Upper lobe of left lung (tissue), 6 donors: Measurements from ENCODE around the gene F11. TPM values are rescaled to one million over a fixed set of nuclear protein-coding genes. Genes with fewer than 3 reads are reported as not detected.
A peak's percentile ranks its signal among the peaks of the same experiment; 100 is the strongest.
"Not testable (repeated sequence)": the region's sequence is repeated elsewhere in the genome, so short reads cannot be mapped to it uniquely, and the experiment has no call there.

Experiments used
- ATAC-seq, 2 donors: fragments of 200-7000 bp; cut with Tn5 transposase; one replicate each; pipeline ENCODE4 v1.9.1; 2022; ENCODE audit warnings: mild to moderate bottlenecking in 2 of 2, moderate library complexity in 2 of 2; ENCODE audit not compliant: low FRiP score in 2 of 2
- DNase-seq, 2 donors: peaks; one replicate each; pipeline ENCODE4 v3.0.0-alpha.2; 2019 to 2020
- H3K27ac ChIP-seq, 4 donors: fragments of 200-600 bp; sonication (generic); one replicate each; pipeline ENCODE4 v1.5.1; 2016 to 2019
- H3K27me3 ChIP-seq, 4 donors: fragments of 200-600 bp; sonication (generic); one replicate each; pipeline ENCODE4 v1.5.1; 2017 to 2019
- H3K36me3 ChIP-seq, 4 donors: fragments of 200-600 bp; sonication (generic); one replicate each; pipeline ENCODE4 v1.5.1; 2016 to 2019
- H3K4me1 ChIP-seq, 4 donors: fragments of 200-600 bp; sonication (generic); one replicate each; pipeline ENCODE4 v1.5.1; 2018 to 2019
- H3K4me3 ChIP-seq, 4 donors: fragments of 200-600 bp; sonication (generic); one replicate each; pipeline ENCODE4 v1.5.1; 2017 to 2019; ENCODE audit warnings: mild to moderate bottlenecking in 2 of 4, moderate library complexity in 1 of 4
- H3K9me3 ChIP-seq, 4 donors: fragments of 200-600 bp; sonication (generic); one replicate each; pipeline ENCODE4 v1.5.1; 2018 to 2019
- EP300 ChIP-seq, 4 donors: sonication (generic); formaldehyde crosslinking; IDR thresholded peaks; one replicate each; pipeline ENCODE4 v1.5.1; 2017; ENCODE audit warnings: antibody characterized with exemption in 4 of 4, control low read depth in 2 of 4
- POLR2A ChIP-seq, 4 donors: fragments of 450-650 bp; IDR thresholded peaks; one replicate each; pipeline ENCODE4 v1.5.1; 2016 to 2017; ENCODE audit warnings: antibody characterized with exemption in 4 of 4, mild to moderate bottlenecking in 2 of 4
- POLR2AphosphoS5 ChIP-seq, 2 donors: sonication (generic); formaldehyde crosslinking; IDR thresholded peaks; one replicate each; pipeline ENCODE4 v1.5.1; 2017; ENCODE audit warnings: antibody characterized with exemption in 2 of 2
- WGBS, 2 donors: methylation state at CpG; one replicate each; pipeline ENCODE4 v1.1.5; 2017 to 2018; 5-methylcytosine and 5-hydroxymethylcytosine counted together
- total RNA-seq, 6 donors: library from RNA; depleted of rRNA in 4 of 6; stranded (reverse); fragments of >200 nt in 4 of 6; gene quantifications; one replicate each; pipeline versions ENCODE4 v1.1.0 to v1.2.1, GENCODE V29; 2016 to 2021
- TF ChIP-seq, protein P1 (sequence below), 6 experiments: fragments of 450-650 bp in 4 of 6; fragments of 200-600 bp in 2 of 6; sonication (generic) in 2 of 6; IDR thresholded peaks; one replicate each; pipeline ENCODE4 v1.5.1; 2016 to 2019; ENCODE audit warnings: antibody characterized with exemption in 6 of 6
- donor health status: DM: no; HTN: no; CAD: no; lungs with moderate emphysema.
- donor health status: DM: no; HTN: yes; CAD: no; lungs with severe emphysema.

F11 gene
- total RNA-seq, 6 donors from 2014 or later = 5.6 to 39.8 (median 7.3) TPM

DNA sequence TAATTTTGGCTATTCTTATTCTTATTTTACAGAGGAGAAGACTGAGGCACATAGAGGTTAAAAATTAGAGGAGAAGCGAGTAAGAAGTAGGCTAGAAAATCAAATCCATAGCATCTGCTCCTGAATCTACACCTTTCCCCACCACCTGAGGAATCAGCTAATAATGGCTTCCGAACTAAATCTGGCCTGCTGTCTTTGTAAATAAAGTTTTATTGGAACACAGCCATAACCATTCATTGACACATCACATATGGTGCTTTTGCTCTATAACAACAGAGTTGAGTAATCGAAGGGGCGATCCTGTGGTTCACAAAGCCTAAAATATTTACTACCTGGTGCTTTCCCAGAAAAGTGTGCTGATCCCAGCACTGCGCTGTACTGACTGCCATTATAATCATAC, 38.2 kb downstream of the F11 start:
- Histone ChIP-seq H3K4me1 (peaks cover 0 to 9% (median 0%) of the 10 kb centered on the region in 4 donors), H3K4me3 (no peak overlapping the region), H3K36me3 (no peaks in the 10 kb centered on the region), H3K27me3 (no peaks in the 10 kb centered on the region), H3K9me3 (no peaks in the 10 kb centered on the region), H3K27ac (no peak overlapping the region)
- no peak for DNase-seq
- ATAC-seq = no peak
- WGBS, 2 donors = 85 to 95% methylated on average over 5 of the region's 5 CpGs
- TF ChIP-seq EP300 (IDR thresholded peaks at IDR 0.05) = no peak

DNA sequence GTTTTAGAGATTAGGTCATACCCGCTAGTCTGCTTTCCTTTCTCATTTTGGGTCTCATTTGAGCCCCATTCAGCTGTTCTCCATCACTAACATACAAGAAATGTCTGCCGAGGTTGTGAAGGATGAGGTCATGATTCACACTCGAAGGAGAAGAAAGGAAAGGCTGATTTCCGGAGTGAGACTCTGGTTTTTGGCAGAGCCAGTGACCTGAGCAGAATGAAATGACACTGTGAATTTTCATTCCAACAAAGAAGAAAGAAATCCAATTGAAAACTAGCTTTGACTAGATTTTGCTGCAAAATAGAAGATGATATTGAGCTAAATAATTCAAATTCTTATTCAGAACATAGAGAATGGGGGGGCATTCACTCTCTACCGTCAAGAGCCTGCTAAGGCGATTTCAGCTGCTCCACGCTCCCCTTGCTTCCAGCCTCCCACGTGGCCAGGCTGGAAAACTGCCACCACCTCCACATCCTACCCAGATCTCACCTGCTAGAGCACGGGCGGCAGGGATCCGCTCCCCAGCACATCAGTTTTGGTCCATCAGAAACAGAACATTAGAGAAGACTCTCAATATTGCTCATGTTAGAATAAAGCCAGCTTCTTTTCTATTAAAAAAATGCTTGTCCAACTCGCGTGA, 39.0 kb downstream of the F11 start:
- Histone ChIP-seq H3K27me3 (no peaks in the 10 kb centered on the region), H3K27ac (no peak overlapping the region), H3K9me3 (no peaks in the 10 kb centered on the region), H3K36me3 (no peaks in the 10 kb centered on the region), H3K4me1 (peaks cover 0 to 9% (median 0%) of the 10 kb centered on the region in 4 donors), H3K4me3 (no peak overlapping the region)
- no peak for DNase-seq
- TF ChIP-seq, protein P1, sequence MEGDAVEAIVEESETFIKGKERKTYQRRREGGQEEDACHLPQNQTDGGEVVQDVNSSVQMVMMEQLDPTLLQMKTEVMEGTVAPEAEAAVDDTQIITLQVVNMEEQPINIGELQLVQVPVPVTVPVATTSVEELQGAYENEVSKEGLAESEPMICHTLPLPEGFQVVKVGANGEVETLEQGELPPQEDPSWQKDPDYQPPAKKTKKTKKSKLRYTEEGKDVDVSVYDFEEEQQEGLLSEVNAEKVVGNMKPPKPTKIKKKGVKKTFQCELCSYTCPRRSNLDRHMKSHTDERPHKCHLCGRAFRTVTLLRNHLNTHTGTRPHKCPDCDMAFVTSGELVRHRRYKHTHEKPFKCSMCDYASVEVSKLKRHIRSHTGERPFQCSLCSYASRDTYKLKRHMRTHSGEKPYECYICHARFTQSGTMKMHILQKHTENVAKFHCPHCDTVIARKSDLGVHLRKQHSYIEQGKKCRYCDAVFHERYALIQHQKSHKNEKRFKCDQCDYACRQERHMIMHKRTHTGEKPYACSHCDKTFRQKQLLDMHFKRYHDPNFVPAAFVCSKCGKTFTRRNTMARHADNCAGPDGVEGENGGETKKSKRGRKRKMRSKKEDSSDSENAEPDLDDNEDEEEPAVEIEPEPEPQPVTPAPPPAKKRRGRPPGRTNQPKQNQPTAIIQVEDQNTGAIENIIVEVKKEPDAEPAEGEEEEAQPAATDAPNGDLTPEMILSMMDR (IDR thresholded peaks at IDR 0.05) = no peak
- no peak for TF ChIP-seq POLR2A (IDR thresholded peaks at IDR 0.05)
- TF ChIP-seq EP300 (IDR thresholded peaks at IDR 0.05) = no peak
- no peak for TF ChIP-seq POLR2AphosphoS5 (IDR thresholded peaks at IDR 0.05)
- ATAC-seq = no peak
- 65 to 72% methylated on average over 13 of the region's 13 CpGs for WGBS, 2 donors

DNA sequence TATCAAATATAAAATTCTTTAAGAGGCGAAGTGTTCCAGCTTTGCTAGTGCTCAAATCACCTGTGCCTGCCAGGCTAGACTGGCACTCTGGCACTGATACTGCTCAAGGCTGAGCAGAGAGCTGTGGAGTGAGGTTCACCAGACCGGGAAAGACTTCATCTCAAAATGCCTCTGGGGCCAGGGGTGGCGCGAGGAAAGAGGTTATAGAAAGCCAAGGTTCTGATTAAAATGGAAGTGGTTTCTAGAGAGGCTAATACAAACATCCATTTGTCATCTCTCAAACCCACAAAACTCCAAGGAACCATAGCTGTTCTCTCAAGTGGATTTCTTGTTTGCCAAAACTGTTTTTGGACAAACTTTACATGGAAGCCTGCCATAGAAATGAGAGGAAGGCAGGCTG, 41.5 kb downstream of the F11 start:
- H3K27me3 ChIP-seq = no peaks in the 10 kb centered on the region
- no peaks in the 10 kb centered on the region for H3K36me3 ChIP-seq
- 35 to 58% methylated on average over 4 of the region's 4 CpGs for WGBS, 2 donors
- no peak overlapping the region for H3K4me3 ChIP-seq
- no peak overlapping the region for H3K27ac ChIP-seq
- H3K4me1 ChIP-seq = peaks cover 0 to 9% (median 0%) of the 10 kb centered on the region in 4 donors
- ATAC-seq (peak; percentile 42 to 80), DNase-seq (peak in 1 of 2 donors; percentile 49)
- no peaks in the 10 kb centered on the region for H3K9me3 ChIP-seq
- TF ChIP-seq POLR2AphosphoS5 (IDR thresholded peaks at IDR 0.05) = no peak
- TF ChIP-seq, protein P1 (IDR thresholded peaks at IDR 0.05) = no peak
- TF ChIP-seq POLR2A (IDR thresholded peaks at IDR 0.05) = no peak
- no peak for TF ChIP-seq EP300 (IDR thresholded peaks at IDR 0.05)

DNA sequence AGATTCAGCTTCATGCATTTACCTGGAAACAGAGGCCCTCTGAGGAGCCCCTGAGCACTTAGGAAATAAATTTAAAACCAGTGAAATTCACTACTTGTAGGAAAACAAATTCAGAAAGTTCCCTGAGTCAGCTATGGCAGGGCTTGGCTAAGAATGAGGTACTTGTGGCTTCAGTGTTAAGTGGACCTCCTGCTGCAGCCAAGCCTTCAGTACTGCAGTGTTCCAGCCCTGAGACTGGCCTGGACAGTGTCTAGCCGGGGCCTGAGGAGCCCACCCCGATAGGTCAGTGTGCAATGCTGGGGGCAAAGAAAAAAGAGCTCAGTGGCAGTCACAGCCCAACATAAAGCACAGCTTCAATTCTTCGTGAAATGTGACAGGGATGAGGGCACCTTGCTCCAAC, 41.9 kb downstream of the F11 start:
- TF ChIP-seq POLR2A (IDR thresholded peaks at IDR 0.05) = no peak
- no peak for TF ChIP-seq POLR2AphosphoS5 (IDR thresholded peaks at IDR 0.05)
- TF ChIP-seq EP300 (IDR thresholded peaks at IDR 0.05) = no peak
- peaks cover 0 to 9% (median 0%) of the 10 kb centered on the region in 4 donors for H3K4me1 ChIP-seq
- H3K27me3 ChIP-seq = no peaks in the 10 kb centered on the region
- ATAC-seq = peak; percentile 51 to 78
- WGBS, 2 donors = 40 to 50% methylated on average over 3 of the region's 3 CpGs
- H3K9me3 ChIP-seq = no peaks in the 10 kb centered on the region
- peak in 1 of 2 donors; percentile 38 for DNase-seq
- no peaks in the 10 kb centered on the region for H3K36me3 ChIP-seq
- no peak overlapping the region for H3K4me3 ChIP-seq
- no peak overlapping the region for H3K27ac ChIP-seq

DNA sequence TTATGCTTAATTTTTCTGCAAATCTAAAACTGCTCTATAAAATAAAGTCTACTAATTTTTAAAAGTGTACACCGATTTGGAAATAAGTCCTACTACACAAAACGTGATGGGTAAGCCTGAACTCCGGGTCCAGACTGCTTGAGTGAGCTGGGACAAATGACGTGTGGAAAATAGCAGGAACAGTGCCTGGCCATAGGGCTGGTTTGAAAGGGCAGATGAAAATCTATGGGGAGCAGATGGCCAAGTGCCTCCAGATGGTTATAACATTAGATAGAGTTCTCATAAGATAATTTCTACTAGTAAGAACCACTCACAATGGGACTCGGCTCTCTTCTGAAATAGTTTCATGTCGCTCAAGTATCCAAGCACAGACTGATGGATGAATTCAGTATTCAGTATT, 52.5 kb downstream of the F11 start:
- Histone ChIP-seq H3K27ac (no peak overlapping the region), H3K36me3 (no peaks in the 10 kb centered on the region), H3K4me3 (no peak overlapping the region), H3K27me3 (no peaks in the 10 kb centered on the region), H3K4me1 (no peaks in the 10 kb centered on the region), H3K9me3 (no peaks in the 10 kb centered on the region)
- no peak for DNase-seq
- TF ChIP-seq, protein P1 (IDR thresholded peaks at IDR 0.05) = no peak
- no peak for TF ChIP-seq EP300 (IDR thresholded peaks at IDR 0.05)
- no peak for TF ChIP-seq POLR2AphosphoS5 (IDR thresholded peaks at IDR 0.05)
- no peak for TF ChIP-seq POLR2A (IDR thresholded peaks at IDR 0.05)
- 61 to 68% methylated on average over 6 of the region's 6 CpGs for WGBS, 2 donors
- ATAC-seq = no peak

DNA sequence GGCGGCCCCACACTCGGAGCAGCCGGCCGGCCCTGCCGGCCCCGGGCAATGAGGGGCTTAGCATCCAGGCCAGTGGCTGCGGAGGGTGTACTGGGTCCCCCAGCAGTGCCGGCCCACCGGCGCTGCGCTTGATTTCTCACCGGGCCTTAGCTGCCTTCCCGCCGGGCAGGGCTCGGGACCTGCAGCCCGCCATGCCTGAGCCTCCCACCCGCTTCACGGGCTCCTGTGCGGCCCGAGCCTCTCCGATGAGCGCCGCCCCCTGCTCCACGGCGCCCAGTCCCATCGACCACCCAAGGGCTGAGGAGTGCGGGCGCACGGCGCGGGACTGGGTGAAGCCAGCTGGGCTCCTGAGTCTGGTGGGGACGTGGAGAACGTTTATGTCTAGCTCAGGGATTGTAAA, 58.7 kb downstream of the F11 start:
- not testable (repeated sequence) for ATAC-seq, H3K27me3 ChIP-seq, H3K4me1 ChIP-seq, H3K4me3 ChIP-seq, H3K27ac ChIP-seq, H3K36me3 ChIP-seq, H3K9me3 ChIP-seq
- peak in 1 of 2 donors; percentile 80 for DNase-seq
- 97% methylated on average over 23 to 33 of the region's 33 CpGs for WGBS, 2 donors
